CD4-positive, alpha-beta T cell treated with Interleukin-1 beta for 1 hour (primary cell): ENCODE results near the gene CD3D.

Experiments
- DNase-seq, 2 donors: peaks; one replicate each; pipeline ENCODE4 v3.0.0-alpha.2; 2020 to 2022

The CD3D gene

DNA sequence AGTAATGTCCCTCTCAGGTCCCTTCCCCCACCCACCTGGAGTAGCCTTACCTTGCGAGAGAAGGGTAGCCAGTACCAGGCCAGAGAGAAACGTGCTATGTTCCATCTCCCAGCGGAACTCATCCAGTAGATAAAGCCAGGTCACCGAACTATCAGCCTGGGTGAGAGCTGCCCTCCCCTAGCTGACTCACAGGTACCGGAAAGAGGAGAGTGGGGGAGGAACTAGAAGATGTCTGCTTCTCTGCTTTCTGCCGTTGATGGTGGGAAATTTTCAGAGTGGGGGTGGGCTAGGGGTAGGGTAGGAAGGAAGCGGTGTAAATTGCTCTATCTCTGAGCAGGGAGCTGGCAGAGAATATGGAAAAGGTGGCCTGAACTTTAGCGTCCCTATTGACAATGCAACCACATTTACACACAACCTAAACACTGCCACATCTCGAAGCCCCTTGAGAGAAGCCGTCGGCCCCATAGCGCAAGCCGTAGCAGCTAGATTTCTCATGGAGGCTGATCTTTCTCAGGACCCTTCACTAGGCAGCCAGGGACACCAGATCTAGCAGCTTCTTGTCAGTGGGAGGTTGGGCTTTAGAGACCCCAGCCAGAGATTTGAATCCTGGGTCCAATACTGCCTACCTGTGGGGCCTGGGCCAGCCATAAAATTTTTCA, at the start of gene CD3D:
CD3D (minus strand) TSS at position 203 of the 659 bp plus-strand sequence; CDS start at position 105, 98 bp downstream.
- peak; percentile 58 to 80 for DNase-seq

DNA sequence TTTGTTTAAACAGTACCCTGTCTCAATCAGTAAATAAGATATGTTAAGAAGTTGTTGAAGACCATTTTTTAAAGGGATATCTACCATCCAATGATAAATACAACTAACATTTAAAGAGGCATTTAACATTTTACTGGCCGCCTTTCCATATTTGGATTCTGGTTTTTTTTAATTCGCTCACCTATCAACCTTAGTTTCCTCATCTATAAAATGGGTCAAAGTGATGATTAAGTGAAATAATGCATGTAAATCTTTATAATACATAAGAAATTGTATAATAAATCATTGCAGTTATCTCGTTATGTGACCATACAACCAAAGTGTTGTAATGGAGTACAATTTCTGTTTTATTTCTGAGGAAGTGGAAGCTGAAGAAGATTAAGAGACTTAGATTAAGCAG, 41.2 kb upstream of the CD3D start:
- DNase-seq, result no peak

DNA sequence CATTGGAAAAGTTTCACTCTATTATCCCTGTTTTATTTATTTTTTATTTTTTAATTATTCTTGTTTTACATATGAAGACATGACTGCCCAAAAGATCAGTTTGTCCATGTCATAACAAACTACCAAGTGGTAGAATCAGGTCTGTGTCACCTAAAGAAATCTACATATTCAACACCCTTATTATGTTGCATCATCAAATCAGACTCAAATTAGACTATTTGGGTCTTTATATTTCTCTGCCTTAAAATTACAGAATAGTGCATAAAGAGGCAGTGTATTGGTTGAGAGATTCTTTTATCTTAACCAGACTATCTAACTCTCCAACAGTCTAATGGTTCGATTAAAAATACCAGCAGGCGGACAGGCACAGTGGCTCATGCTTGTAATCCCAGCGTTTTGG, 40.4 kb upstream of the CD3D start:
- DNase-seq, result no peak

DNA sequence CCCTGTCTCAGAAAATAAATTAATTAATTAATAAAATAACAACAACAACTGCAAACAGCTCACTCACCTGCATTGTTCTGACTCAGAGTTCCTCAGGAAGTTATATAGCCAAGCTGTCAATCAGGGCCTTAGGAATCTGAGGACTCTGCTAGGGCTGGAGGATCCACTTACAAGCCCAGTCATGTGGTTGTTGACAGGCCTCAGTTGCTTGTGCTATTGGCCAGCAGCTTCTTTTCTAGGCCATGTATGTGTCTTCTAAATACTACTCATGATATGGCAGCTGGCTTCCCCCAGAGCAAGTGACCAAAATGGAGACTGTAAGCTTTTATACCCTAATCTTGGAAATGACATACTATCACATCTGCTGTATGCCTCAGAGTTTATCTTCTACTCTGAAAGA, 38.1 kb upstream of the CD3D start:
- DNase-seq, result no peak

DNA sequence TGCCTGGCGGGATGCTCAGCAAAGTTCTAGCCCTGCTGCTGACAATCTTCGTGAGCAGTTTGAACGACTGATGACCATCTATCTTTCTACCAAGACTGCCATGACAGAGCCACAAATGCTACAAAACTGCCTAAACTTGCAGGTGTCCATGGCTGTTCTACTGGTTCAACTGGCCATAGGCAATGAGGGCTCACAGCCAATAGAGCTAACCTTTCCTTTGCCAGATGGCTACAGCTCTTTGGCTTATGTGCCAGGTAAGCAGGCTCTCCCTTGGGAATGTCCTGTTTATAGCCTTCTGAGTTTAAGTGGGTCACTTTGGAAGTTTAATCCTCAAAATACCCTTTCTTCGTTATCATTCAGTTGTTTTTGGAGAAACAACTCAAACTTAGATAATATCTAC, 37.0 kb upstream of the CD3D start:
- DNase-seq, result no peak

DNA sequence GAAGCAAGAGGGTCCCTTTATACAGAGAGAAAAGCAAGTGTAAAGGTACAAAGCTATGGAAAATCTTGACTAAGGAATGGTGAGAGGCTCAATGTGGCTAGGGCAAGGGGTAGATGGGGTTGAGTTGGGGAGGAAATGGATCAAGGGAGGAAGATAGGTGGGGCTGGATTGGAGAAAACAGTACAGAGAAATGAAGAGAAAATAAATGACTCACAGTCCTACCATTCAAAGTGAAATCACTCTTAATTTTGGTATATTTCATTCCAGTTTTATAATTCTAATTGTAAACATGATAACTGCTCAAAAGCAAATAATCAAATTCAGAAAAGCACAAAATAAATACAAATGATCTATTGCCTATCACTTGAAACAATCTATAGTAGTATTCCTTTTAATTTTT, 33.5 kb upstream of the CD3D start:
- DNase-seq, result no peak

DNA sequence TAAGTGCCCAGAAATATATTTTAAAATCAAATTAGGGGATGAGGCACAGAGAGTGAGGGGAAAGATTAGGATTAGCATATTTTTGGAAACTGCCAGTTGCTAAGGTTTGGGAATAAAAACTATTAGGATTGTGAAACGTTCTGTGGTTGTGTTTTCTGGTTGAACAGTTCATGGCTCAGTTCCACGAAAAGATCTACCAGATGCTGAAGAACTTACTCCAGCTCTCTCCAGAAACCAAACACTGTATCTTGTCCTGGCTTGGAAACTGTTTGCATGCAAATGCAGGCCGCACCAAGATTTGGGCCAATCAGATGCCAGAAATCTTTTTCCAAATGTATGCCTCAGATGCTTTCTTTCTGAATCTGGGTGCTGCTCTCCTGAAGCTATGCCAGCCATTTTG, 32.2 kb upstream of the CD3D start:
- DNase-seq, result no peak

DNA sequence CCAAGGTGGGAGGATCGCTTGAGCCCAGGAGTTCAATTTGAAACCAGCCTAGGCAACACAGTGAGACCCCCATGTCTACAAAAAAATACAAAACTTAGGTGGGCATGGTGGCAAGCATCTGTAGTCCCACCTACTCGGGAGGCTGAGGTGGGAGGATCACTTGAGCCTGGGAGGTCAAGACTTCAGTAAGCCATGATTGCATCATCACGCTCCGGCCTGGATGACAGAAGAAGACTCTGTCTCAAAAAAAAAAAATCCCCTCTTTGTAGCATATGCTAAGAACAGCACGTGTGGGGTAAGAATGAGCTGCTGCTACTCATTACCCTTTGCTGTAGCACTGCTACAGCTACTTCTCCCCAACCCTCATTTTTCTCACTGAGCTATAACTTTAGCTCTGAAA, 31.4 kb upstream of the CD3D start:
- no peak for DNase-seq

DNA sequence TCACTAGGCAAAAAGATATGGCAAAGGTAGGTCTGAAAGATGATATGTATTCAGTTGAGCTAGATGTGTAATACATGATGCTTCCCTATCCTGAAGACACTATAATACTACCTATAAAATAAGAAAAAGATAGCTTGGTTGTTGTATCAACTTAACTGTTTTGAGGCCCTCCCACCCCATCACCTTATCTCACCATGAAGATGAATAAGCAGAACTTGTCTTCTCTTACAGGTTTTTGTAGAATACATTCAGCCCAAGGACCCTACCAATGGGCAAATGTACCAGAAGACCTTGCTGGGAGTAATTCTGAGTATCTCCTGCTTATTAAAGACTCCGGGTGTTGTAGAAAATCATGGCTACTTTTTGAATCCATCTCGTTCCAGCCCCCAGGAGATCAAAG, 30.8 kb upstream of the CD3D start:
- no peak for DNase-seq

DNA sequence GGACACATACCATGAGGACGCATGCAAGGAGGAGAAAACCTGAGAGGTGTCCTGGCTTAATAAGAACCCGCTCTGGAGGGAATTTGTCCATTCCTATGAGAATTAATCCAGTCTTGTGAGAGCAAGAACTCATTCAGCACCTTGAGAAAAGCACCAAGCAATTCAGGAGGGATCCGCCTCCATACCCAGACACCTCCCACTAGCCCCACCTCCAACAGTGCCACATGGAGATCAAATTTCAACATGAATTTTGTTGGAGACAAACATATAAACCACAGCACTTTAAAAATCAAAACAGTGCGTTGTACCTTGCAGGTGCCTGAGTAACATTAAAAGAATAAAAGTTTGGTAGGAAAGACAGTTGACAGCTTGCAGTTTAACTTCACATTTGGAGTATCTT, 28.3 kb upstream of the CD3D start:
- no peak for DNase-seq

DNA sequence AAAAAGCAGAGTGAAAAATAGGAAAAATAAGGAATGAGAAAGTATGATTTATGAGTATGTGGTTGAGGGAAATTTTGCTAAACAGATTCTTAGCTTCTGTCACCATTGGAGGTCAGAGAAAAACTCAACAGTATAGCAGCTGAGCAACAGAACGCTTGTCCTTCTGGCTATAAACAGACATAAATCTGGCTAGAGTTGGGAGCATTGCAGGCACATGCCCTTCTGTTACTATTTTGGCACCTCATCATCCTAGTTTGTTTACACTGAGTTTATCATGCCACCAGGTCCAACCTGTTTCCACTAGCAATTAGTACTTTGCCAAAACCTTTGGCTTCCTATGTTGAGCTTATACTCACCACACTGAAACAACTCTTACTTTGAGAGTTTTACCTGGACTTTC, 23.8 kb upstream of the CD3D start:
- no peak for DNase-seq

DNA sequence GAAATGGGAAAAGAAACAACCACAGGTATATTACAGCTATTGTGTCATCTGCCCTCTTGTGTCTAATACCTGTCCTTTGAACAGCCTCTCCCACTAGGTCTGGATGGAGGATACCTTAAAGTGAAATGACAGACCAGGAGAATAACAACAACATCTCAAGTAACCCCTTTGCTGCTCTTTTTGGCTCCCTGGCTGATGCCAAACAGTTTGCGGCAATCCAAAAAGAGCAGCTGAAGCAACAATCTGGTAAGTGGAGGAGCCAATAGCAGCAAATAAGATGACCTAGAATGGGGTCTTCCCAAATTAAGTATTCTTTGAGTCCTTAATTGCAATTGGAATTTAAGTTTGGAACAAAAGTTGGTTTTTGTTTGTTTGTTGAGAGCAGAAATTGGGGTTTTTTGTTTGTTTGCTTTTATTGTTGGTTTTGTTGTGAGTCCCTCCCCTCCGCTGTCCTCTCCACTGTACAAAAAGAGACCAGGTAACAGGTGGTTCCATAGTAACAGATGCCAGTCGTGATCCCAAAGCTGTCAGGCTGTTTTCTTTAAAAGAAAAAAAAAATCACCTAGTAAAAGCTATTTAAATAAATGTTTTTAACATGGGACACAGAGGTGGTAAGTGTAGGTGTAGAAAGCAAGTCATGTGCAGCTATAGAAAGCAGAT, 22.6 kb upstream of the CD3D start:
- DNase-seq, result no peak

DNA sequence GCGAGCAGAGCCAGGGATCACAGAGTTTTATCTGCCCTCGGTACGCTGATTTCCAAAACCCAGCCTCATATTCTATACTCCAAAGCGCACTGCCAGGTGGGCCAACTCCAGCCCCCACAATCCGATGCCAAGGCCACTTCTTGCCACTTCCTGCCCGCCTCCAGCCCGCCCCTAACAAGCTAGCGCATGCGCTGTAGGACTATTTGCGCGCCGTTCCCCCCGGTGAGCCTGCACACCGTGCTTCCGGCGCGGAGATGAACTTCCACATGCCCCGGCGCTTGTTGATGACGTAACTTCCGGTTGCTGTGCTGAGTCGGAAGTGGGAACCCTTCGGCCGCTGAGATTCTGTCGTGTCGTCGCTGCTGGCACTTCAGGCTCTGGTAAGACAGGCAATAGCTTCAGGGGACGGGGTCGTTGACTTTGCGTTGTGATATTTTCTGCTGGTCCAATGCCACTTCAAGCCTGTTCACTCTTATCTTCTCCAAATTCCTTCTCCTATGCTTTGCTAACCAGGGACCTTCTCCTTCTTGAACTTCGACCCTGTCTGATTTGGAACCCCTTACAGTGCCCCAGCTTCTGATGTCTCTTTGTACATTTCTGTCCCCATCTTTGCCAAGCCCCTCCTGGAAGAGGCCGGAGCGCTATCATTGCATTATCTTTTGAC, 16.9 kb upstream of the CD3D start, which contains the start of gene UBE4A:
UBE4A (plus strand) TSS at position 306 of the 664 bp plus-strand sequence. CDS start 5,481 bp downstream, outside the sequence.
- peak; percentile 97 to 98 for DNase-seq

DNA sequence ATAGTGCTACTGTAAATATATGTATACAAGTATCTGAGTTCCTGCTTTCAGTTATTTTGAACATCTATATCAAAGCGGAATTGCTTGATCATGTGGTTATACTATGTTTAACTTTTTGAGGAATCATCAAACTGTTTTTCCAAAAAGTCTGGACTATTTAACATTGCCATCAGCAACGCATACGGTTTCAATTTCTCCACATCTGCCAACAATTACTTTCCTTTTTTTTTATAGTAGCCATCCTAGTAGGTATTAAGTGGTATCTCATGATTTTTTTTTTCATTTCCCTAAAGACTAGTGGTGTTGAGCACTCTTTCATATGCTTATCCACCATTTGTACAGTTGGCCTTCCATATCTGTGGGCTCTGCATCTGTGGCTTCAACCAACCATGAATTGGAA, 15.6 kb upstream of the CD3D start:
- no peak for DNase-seq

DNA sequence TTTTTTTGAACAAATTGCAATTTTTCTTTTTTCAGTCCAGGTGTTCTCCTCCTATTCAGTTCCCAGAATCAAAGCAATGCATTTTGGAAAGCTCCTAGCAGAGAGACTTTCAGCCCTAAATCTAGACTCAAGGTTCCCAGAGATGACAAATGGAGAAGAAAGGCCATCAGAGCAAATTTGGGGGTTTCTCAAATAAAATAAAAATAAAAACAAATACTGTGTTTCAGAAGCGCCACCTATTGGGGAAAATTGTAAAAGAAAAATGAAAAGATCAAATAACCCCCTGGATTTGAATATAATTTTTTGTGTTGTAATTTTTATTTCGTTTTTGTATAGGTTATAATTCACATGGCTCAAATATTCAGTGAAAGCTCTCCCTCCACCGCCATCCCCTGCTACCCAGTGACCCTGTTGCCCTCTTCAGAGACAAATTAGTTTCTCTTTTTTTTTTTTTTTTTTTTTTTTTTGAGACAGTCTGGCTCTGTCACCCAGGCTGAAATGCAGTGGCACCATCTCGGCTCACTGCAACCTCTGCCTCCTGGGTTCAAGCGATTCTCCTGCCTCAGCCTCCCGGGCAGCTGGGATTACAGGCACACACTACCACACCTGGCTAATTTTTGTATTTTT, 10.7 kb upstream of the CD3D start:
- peak in 1 of 2 donors; percentile 76 for DNase-seq

DNA sequence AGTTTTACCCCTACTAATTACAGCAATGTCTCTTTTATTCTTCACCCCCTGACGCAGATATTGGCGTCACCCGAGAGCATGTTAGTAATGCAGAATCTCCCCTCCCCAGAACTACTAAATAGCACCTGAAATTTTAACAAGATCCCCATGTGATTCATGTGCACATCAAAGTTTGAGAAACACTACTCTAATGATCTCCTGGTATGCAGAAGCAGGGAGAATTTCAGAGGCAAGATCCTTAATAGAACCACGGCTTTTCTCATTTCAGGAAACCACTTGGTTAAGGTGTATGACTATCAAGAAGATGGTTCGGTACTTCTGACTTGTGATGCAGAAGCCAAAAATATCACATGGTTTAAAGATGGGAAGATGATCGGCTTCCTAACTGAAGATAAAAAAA, 7.0 kb upstream of the CD3D start:
- no peak for DNase-seq

DNA sequence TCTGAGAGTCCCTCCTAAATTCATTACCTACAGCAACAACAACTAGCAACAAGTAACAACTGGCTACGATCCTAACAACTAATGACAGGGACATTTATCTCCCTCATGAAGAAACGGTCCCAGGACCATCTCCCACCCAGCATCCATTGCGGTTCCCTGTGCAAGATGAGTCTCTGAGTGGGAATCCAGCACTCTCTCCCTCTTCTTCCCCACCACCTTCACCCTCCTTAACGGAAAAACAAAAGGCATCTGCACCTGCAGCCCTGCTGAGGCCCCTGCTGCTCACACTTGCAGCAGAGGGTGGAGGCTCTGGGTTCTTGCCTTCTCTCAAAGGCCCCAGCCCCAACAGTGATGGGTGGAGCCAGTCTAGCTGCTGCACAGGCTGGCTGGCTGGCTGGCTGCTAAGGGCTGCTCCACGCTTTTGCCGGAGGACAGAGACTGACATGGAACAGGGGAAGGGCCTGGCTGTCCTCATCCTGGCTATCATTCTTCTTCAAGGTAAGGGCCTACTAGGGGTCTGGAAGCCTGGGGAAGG, 1.5 kb upstream of the CD3D start, which contains the start of gene CD3G:
CD3G (plus strand) TSS at position 364 of the 535 bp plus-strand sequence; CDS start at position 444, 80 bp downstream.
- peak; percentile 68 to 79 for DNase-seq

DNA sequence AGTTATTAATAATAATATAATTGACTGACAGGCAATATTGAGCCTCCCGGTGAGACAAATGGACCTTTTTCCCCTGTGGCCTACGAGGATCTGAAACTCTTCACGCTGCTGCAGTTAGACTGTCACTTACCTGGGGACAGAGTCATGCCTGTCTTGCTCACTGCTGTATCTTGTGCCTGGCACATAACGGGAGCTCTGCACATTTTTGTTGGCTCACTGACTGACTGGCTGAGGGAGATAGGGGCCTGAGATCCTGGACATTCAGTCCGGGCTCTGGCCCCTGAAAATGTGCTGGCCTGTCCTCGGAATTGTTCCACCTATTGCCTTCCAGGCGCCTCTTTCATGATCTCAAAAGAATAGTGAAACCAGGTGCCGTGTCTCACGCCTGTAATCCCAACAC, 743 bp upstream of the CD3D start:
- DNase-seq, result peak in 1 of 2 donors; percentile 31

DNA sequence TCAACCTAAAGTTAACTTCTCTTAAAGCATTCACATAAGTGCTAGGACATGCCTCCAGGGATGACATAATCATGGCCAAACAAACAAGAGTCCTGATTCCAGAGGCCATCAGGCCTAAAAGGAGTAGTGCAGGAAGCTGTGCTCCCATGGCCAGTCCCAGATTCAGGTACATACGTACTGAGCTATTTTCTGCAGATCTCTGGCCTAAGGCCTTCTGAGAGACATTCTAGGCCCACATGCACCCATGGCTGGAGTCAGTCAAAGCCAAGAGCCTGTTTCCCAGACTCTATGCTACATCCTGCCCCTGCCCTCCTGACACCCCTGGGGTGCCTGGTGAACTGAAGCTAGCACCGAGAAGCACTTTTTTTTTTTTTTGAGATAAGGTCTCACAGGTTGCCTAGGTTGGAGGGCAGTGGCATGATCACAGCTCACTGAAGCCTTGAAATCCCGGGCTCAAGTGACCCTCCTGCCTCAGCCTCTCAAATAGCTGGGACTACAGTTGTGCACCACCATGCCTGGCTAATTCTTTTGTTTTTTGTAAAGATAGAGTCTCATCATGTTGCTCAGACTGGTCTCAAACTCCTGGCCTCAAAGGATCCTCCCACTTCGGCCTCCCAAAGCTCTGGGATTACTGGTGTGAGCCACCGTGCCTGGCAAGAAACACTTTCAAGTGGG, 553 bp downstream of the CD3D start:
- DNase-seq, result peak in 1 of 2 donors; percentile 39

DNA sequence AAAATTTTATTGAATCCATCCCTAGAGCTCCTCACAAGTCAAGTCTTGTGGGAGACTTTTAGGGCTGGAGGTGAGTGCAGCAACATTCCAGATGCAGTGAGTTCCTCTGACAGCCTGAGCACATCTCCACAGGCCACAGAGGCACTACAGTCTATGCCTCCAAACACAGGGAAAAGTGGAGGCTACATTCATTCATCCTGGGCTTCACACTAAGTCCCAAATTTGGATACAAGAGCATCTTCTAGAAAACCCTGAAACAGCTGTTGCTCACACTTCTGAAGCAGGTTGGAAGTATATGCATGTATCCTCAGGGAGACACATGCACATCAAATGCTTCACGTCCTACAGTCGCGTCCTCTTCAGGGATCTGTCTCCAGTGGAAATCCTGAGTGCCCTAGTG, 1.2 kb downstream of the CD3D start:
- no peak for DNase-seq

DNA sequence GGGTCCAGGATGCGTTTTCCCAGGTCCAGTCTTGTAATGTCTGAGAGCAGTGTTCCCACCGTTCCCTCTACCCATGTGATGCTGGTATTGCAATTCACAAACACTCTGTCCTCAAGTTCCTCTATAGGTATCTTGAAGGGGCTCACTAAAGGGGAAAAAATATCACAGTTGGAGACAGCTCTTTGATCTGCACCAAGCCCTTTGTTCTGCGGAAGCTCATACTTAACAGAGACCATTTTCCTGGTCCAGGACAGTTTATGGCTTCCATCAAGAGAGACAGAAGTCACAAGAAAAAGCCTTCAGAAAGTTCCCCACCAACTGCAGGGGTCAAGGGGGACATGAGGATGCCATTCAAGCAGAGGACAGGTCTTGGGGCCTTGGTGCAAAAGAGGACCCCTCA, 2.1 kb downstream of the CD3D start:
- DNase-seq, result no peak

DNA sequence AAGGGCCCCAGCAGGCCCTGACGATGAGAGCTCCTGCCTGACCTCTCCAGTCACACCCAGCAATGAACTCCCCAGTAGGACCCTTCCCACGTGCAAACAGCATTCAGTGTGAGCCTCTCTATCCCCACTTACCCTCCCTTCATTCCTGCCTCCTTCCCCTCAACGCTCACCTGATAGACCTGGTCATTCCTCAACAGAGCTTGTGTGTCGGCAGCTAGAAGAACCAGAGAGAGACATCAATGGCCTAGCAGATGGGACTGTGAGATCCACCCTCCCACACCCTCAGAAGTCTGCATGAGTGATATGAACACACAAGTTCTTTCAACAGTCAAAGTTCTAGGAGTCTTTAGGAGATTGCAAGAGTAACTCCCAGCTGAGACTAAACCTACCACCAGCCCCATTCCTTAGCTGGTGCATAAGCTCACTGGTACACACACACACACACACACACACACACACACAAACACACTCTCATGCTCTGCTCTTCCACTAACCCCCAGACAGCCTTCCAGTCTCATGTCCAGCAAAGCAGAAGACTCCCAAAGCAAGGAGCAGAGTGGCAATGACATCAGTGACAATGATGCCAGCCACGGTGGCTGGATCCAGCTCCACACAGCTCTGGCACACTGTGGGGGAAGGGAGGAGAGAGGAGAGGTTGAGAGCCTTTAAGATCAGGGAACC, 3.1 kb downstream of the CD3D start:
- DNase-seq, result peak; percentile 7 to 39
